HCT116 (cell line): Measurements from ENCODE around the gene KRTAP4-4. TPM values are rescaled to one million over a fixed set of nuclear protein-coding genes. Genes with fewer than 3 reads are reported as not detected.

Experiments
- ATAC-seq: fragments of 200-7000 bp; cut with Tn5 transposase; 2 replicates; pipeline ENCODE4 v1.9.1; 2020; ENCODE audit warnings: mild to moderate bottlenecking, moderate library complexity
- BruUV-seq: library from RNA; stranded (reverse); fragments of 400-500 nt; replicated peaks from 2 replicates; lab custom pipeline; 2021; lab: Mats Ljungman, UMichigan
- CTCF ChIA-PET: fragments of 300-600 bp; sonication (Branson Sonifier 250); formaldehyde crosslinking; loops from one replicate; lab custom pipeline; 2021; ENCODE audit warnings: antibody characterized with exemption; lab: Charles Lee
- POLR2A ChIA-PET: fragments of 300-600, 350-600 bp; sonication (Branson Sonifier 250); formaldehyde crosslinking; loops from one replicate; lab custom pipeline; 2021; ENCODE audit warnings: antibody characterized with exemption; lab: Charles Lee
- RAD21 ChIA-PET, 2 experiments: fragments of 300-600 bp; sonication (Branson Sonifier 250); formaldehyde crosslinking; loops; one replicate each; lab custom pipeline; 2023; ENCODE audit warnings: low total read pairs in 2 of 2; ENCODE audit not compliant: uncharacterized antibody in 2 of 2, unreplicated experiment in 2 of 2, low non-redundant PET in 1 of 2; lab: Charles Lee
- DNase-seq: peaks from one replicate; pipeline ENCODE4 v3.0.0-alpha.2; 2010; ENCODE audit warnings: low read depth, low spot score
- H2AFZ ChIP-seq: fragments of 200-600 bp; shearing (Covaris generic), sonication (generic); 2 replicates; pipeline ENCODE4 v1.6.1; 2017; ENCODE audit warnings: low read depth, mixed run types, mixed read lengths, antibody characterized with exemption, low read length; ENCODE audit not compliant: poor library complexity, severe bottlenecking
- H3K27ac ChIP-seq: 2 replicates; pipeline ENCODE4 v1.5.1; 2012; ENCODE audit warnings: low read depth, low read length
- H3K27me3 ChIP-seq: fragments of 200-600 bp; sonication (generic); 2 replicates; pipeline ENCODE4 v1.6.1; 2016; ENCODE audit warnings: mixed run types, low read length, mixed read lengths; ENCODE audit not compliant: insufficient read depth
- H3K36me3 ChIP-seq, 2 experiments: fragments of 200-500 bp in 1 of 2; fragments of 200-600 bp in 1 of 2; sonication (Bioruptor generic) in 1 of 2; sonication (generic) in 1 of 2; 2 replicates each; pipeline versions ENCODE4 v1.5.1 to v1.6.1; 2014 to 2016; ENCODE audit warnings: low read length in 2 of 2, inconsistent platforms in 1 of 2, mixed read lengths in 1 of 2, mixed run types in 1 of 2; ENCODE audit not compliant: insufficient read depth in 2 of 2, control insufficient read depth in 1 of 2
- H3K4me1 ChIP-seq, 2 experiments: fragments of 200-600 bp in 1 of 2; sonication (generic) in 1 of 2; 2 replicates each; pipeline versions ENCODE4 v1.5.1 to v1.6.1; 2012 to 2017; ENCODE audit warnings: low read length in 2 of 2, inconsistent platforms in 1 of 2, mild to moderate bottlenecking in 1 of 2, mixed read lengths in 1 of 2, mixed run types in 1 of 2, moderate library complexity in 1 of 2; ENCODE audit not compliant: insufficient read depth in 2 of 2, control insufficient read depth in 1 of 2
- H3K4me2 ChIP-seq: fragments of 200-600 bp; sonication (generic); 2 replicates; pipeline ENCODE4 v1.6.1; 2017; ENCODE audit warnings: mixed run types, low read length, mixed read lengths
- H3K4me3 ChIP-seq, 2 experiments: fragments of 200-600 bp in 1 of 2; sonication (generic) in 1 of 2; replicated peaks in 1 of 2; 2 replicates each; pipeline ENCODE4 v1.5.1; 2011 to 2016; ENCODE audit warnings: low read length in 2 of 2, control low read depth in 1 of 2, low read depth in 1 of 2, mild to moderate bottlenecking in 1 of 2, mixed read lengths in 1 of 2, mixed run types in 1 of 2
- H3K79me2 ChIP-seq: fragments of 200-600 bp; sonication (generic); 2 replicates; pipeline ENCODE4 v1.6.1; 2017; ENCODE audit warnings: mild to moderate bottlenecking, mixed run types, low read length, moderate library complexity, mixed read lengths; ENCODE audit not compliant: insufficient read depth
- H3K9ac ChIP-seq: fragments of 200-600 bp; sonication (generic); 2 replicates; pipeline ENCODE4 v1.6.1; 2016; ENCODE audit warnings: low read length, mixed read lengths
- H3K9me2 ChIP-seq: fragments of 200-600 bp; sonication (generic), shearing (Covaris generic); 2 replicates; pipeline ENCODE4 v1.6.1; 2017; ENCODE audit warnings: mixed run types, mild to moderate bottlenecking, moderate library complexity; ENCODE audit not compliant: insufficient read depth
- H3K9me3 ChIP-seq, 2 experiments: fragments of 200-500 bp in 1 of 2; fragments of 200-600 bp in 1 of 2; sonication (Bioruptor generic) in 1 of 2; sonication (generic) in 1 of 2; 2 replicates each; pipeline ENCODE4 v1.6.1; 2014 to 2017; ENCODE audit warnings: low read length in 2 of 2, mixed read lengths in 2 of 2, inconsistent platforms in 1 of 2, low read depth in 1 of 2, mild to moderate bottlenecking in 1 of 2, mixed run types in 1 of 2, moderate library complexity in 1 of 2; ENCODE audit not compliant: control insufficient read depth in 1 of 2, insufficient read depth in 1 of 2
- H4K20me1 ChIP-seq: fragments of 200-600 bp; sonication (generic), shearing (Covaris generic); 2 replicates; pipeline ENCODE4 v1.6.1; 2017; ENCODE audit warnings: mixed run types, mild to moderate bottlenecking, moderate library complexity; ENCODE audit not compliant: insufficient read depth
- CBX3 ChIP-seq: IDR thresholded peaks from 2 replicates; pipeline ENCODE4 v1.6.1; 2012; ENCODE audit warnings: low read depth
- SIN3A ChIP-seq: IDR thresholded peaks from 2 replicates; pipeline ENCODE4 v1.6.1; 2012; ENCODE audit warnings: low read depth
- intact Hi-C: fragments of 100-400 bp; cut with micrococcal nuclease; formaldehyde crosslinking; loops from 2 replicates; pipeline ENCODE4 v1.10.0; 2022
- total RNA-seq: library from RNA; stranded (reverse); gene quantifications from one replicate; pipeline ENCODE4 v1.2.1, GENCODE V29; 2021; ENCODE audit not compliant: unreplicated experiment

The KRTAP4-4 gene
- total RNA-seq, 1 experiment from 2014 or later: not detected

- no peak for DNase-seq
- Histone ChIP-seq H3K4me1 (peaks cover 0 to 6% of the 10 kb centered on the region in 2 experiments; a peak in 1 of 4 replicates), H3K27me3 (no peaks in the 10 kb centered on the region), H3K9me3 (peaks cover 4 to 21% of the 10 kb centered on the region in 2 experiments; a peak in 3 of 4 replicates), H2AFZ (peak overlapping the region; percentile 51), H3K9ac (no peak overlapping the region), H3K9me2 (no peaks in the 10 kb centered on the region), H3K4me3 (no peak overlapping the region), H3K36me3 (peaks cover 0 to 23% of the 10 kb centered on the region in 2 experiments; a peak in 2 of 4 replicates), H4K20me1 (no peaks in the 10 kb centered on the region), H3K79me2 (no peaks in the 10 kb centered on the region), H3K27ac (no peak overlapping the region), H3K4me2 (no peak overlapping the region)
- BruUV-seq: no TSS peak
- ChIA-PET RAD21 (no interaction called here), POLR2A (no interaction called here), CTCF (no interaction called here)
- intact Hi-C loops: no loop called here
- ATAC-seq: no peak
- TF ChIP-seq SIN3A (no peak), CBX3 (peak; percentile 59; the same call in 1 of the 2 replicates)
Observed at GRCh38 chr17:41111151-41111885, 49.2 kb downstream of the KRTAP4-4 start.

Other genes starting within 250 kb of the KRTAP4-4 start
- 19.0 TPM for gene KRT23, start 223.1 kb downstream of the KRTAP4-4 start, total RNA-seq
- gene KRT39, start 193.8 kb downstream of the KRTAP4-4 start, total RNA-seq: not detected
- gene KRT40, start 176.4 kb downstream of the KRTAP4-4 start, total RNA-seq: not detected
- gene KRTAP3-3, start 166.6 kb downstream of the KRTAP4-4 start, total RNA-seq: not detected
- gene KRTAP3-2, start 160.8 kb downstream of the KRTAP4-4 start, total RNA-seq: not detected
- not detected for gene KRTAP3-1, start 151.6 kb downstream of the KRTAP4-4 start, total RNA-seq
- not detected for gene KRTAP1-5, start 133.5 kb downstream of the KRTAP4-4 start, total RNA-seq
- not detected for gene KRTAP1-4, start 130.6 kb downstream of the KRTAP4-4 start, total RNA-seq
- gene KRTAP1-3, start 125.9 kb downstream of the KRTAP4-4 start, total RNA-seq: not detected
- not detected for gene KRTAP1-1, start 119.3 kb downstream of the KRTAP4-4 start, total RNA-seq
- not detected for gene KRTAP2-1, start 113.4 kb downstream of the KRTAP4-4 start, total RNA-seq
- 1.2 TPM for gene KRTAP2-2, start 105.5 kb downstream of the KRTAP4-4 start, total RNA-seq
- 6.3 TPM for gene KRTAP2-3, start 100.6 kb downstream of the KRTAP4-4 start, total RNA-seq
- gene KRTAP2-4, start 94.9 kb downstream of the KRTAP4-4 start, total RNA-seq: 0.76 TPM
- not detected for gene KRTAP4-7, start 76.6 kb downstream of the KRTAP4-4 start, total RNA-seq
- gene KRTAP4-8, start 62.6 kb downstream of the KRTAP4-4 start, total RNA-seq: not detected
- gene KRTAP4-16, start 58.5 kb downstream of the KRTAP4-4 start, total RNA-seq: not detected
- not detected for gene KRTAP4-9, start 55.4 kb downstream of the KRTAP4-4 start, total RNA-seq
- not detected for gene KRTAP4-11, start 42.4 kb downstream of the KRTAP4-4 start, total RNA-seq
- not detected for gene KRTAP4-12, start 36.6 kb downstream of the KRTAP4-4 start, total RNA-seq
- not detected for gene KRTAP4-6, start 20.2 kb downstream of the KRTAP4-4 start, total RNA-seq
- not detected for gene KRTAP4-5, start 10.9 kb downstream of the KRTAP4-4 start, total RNA-seq
- not detected for gene KRTAP4-3, start 7.5 kb upstream of the KRTAP4-4 start, total RNA-seq
- not detected for gene KRTAP4-2, start 17.5 kb upstream of the KRTAP4-4 start, total RNA-seq
- not detected for gene KRTAP4-1, start 24.2 kb upstream of the KRTAP4-4 start, total RNA-seq
- not detected for gene KRTAP9-1, start 29.1 kb upstream of the KRTAP4-4 start, total RNA-seq
- not detected for gene KRTAP9-2, start 65.9 kb upstream of the KRTAP4-4 start, total RNA-seq
- gene KRTAP9-3, start 71.7 kb upstream of the KRTAP4-4 start, total RNA-seq: not detected
- gene KRTAP9-8, start 77.3 kb upstream of the KRTAP4-4 start, total RNA-seq: not detected
- gene KRTAP9-4, start 88.9 kb upstream of the KRTAP4-4 start, total RNA-seq: not detected
- gene KRTAP9-9, start 94.6 kb upstream of the KRTAP4-4 start, total RNA-seq: not detected
- not detected for gene KRTAP9-6, start 104.6 kb upstream of the KRTAP4-4 start, total RNA-seq
- gene KRTAP9-7, start 115.0 kb upstream of the KRTAP4-4 start, total RNA-seq: not detected
- gene KRTAP29-1, start 142.1 kb upstream of the KRTAP4-4 start, total RNA-seq: 0.22 TPM
- not detected for gene KRTAP16-1, start 148.6 kb upstream of the KRTAP4-4 start, total RNA-seq
- gene KRTAP17-1, start 155.0 kb upstream of the KRTAP4-4 start, total RNA-seq: not detected
- gene KRT33A, start 190.1 kb upstream of the KRTAP4-4 start, total RNA-seq: not detected
- gene KRT33B, start 209.1 kb upstream of the KRTAP4-4 start, total RNA-seq: not detected
- gene KRT34, start 221.6 kb upstream of the KRTAP4-4 start, total RNA-seq: not detected
- gene KRT31, start 236.9 kb upstream of the KRTAP4-4 start, total RNA-seq: not detected